ENCODE results near the gene CKAP4.

- TF ChIP-seq POLR2A (IDR thresholded peaks at IDR 0.05; ENCODE audit: low read length) (no peak), GATA1 (IDR thresholded peaks at IDR 0.05; ENCODE audit: low read depth, low read length) (no peak)
Observed at GRCh38 chr12:106280106-106280505, 32.3 kb upstream of the CKAP4 start.

Measured in erythroblast (primary cell).